Sigmoid colon (tissue), 4 donors: ENCODE data around the gene MAT2A.

ENCODE experiments used
- CTCF ChIP-seq, 4 experiments: fragments of 450-650 bp in 3 of 4; fragments of 200-600 bp in 1 of 4; IDR thresholded peaks; one replicate each; pipeline ENCODE4 v1.5.1; 2016 to 2019; ENCODE audit warnings: antibody characterized with exemption in 4 of 4, mild to moderate bottlenecking in 3 of 4, moderate library complexity in 2 of 4
- POLR2AphosphoS5 ChIP-seq, 4 donors: sonication (generic); formaldehyde crosslinking; IDR thresholded peaks; one replicate each; pipeline ENCODE4 v1.6.1; 2017; ENCODE audit warnings: antibody characterized with exemption in 4 of 4

- no peak for TF ChIP-seq CTCF (IDR thresholded peaks at IDR 0.05)
- no peak for TF ChIP-seq POLR2AphosphoS5 (IDR thresholded peaks at IDR 0.05)
Observed at GRCh38 chr2:85588645-85589044, 49.7 kb downstream of the MAT2A start.
